Activated T-cell treated with anti-CD3 and anti-CD28 coated beads for 1 hour (primary cell): Measurements from ENCODE around the gene ARL17B.
"Not testable (repeated sequence)": the region's sequence is repeated elsewhere in the genome, so short reads cannot be mapped to it uniquely, and the experiment has no call there.

ENCODE experiments used
- DNase-seq: peaks from one replicate; pipeline ENCODE4 v3.0.0-alpha.2; 2020; ENCODE audit warnings: low read depth

Gene ARL17B

DNA sequence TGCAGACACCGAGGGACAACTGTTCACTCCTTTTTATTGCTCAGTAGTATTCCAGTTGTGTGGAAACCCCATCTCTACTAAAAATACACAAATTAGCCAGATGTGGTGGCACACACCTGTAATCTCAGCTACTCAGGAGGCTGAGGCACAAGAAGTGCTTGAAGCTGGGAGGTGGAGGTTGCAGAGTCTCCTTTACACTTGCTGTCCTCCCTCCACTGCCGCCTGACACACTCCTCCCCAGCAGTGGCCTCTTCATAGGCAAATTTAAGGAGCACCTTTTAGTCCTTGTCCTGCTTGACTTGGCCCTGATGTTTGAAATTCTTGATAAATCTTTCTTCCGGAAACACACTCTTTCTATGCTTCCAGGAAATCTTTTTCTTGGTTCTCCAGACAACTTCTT lies 112.4 kb downstream of the ARL17B start:
- not testable (repeated sequence) for DNase-seq

GRCh38 chr17:46244949-46245768 lies 116.4 kb downstream of the ARL17B start:
- not testable (repeated sequence) for DNase-seq

DNA sequence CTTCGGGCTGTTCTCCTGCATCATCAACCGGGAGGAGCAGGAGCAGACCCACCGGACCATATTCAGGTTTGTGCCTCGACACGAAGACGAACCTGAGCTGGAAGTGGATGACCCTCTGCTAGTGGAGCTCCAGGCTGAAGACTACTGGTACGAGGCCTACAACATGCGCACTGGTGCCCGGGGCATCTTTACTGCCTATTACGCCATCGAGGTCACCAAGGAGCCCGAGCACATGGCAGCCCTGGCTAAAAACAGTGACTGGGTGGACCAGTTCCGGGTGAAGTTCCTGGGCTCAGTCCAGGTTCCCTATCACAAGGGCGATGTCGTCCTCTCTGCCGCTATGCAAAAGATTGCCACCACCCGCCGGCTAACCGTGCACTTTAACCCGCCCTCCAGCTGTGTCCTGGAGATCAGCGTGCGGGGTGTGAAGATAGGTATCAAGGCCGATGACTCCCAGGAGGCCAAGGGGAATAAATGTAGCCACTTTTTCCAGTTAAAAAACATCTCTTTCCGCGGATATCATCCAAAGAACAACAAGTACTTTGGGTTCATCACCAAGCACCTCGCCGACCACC lies 117.1 kb downstream of the ARL17B start:
- DNase-seq = not testable (repeated sequence)

DNA sequence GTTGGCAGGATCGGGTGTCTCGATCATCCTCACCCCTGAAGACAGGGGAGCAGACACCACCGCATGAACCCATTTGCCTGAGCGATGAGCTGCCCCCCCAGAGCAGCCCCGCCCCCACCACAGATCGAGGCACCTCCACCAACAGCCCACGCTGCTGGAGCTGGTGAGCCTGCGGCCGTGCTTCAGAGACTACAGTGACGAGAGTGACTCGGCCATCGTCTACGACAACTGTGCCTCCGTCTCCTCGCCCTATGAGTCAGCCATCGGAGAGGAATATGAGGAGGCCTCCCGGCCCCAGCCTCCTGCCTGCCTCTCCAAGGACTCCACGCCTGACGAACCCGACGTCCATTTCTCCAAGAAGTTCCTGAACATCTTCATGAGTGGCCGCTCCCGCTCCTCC lies 117.6 kb downstream of the ARL17B start:
- DNase-seq = not testable (repeated sequence)

GRCh38 chr17:46243505-46243904 lies 118.1 kb downstream of the ARL17B start:
- DNase-seq = not testable (repeated sequence)

- DNase-seq = not testable (repeated sequence)
Measured at GRCh38 chr17:46231359-46231758, 130.2 kb downstream of the ARL17B start.

GRCh38 chr17:46225274-46225794 lies 136.2 kb downstream of the ARL17B start:
- peak; percentile 92 for DNase-seq

GRCh38 chr17:46224864-46225263 lies 136.7 kb downstream of the ARL17B start:
- DNase-seq = not testable (repeated sequence)
